GM12878 (cell line): ENCODE results near the gene MBOAT1. TPM values are rescaled to one million over a fixed set of nuclear protein-coding genes. Genes with fewer than 3 reads are reported as not detected.

Experiments
- ATF3 ChIP-seq: IDR thresholded peaks from 2 replicates; pipeline ENCODE4 v1.6.1; 2011; ENCODE audit warnings: low read depth, mild to moderate bottlenecking, low read length, moderate library complexity, borderline replicate concordance; ENCODE audit errors: extremely low read depth
- BHLHE40 ChIP-seq, 2 experiments: fragments of 450-650 bp in 1 of 2; IDR thresholded peaks; 2 replicates each; pipeline ENCODE4 v1.6.1; 2011 to 2017; ENCODE audit warnings: low read depth in 2 of 2, borderline replicate concordance in 1 of 2, improper control_type of control experiment in 1 of 2, low read length in 1 of 2, mild to moderate bottlenecking in 1 of 2
- CBX5 ChIP-seq: sonication (generic); IDR thresholded peaks from 2 replicates; pipeline ENCODE4 v1.6.1; 2016; ENCODE audit warnings: low read depth, moderate library complexity, mild to moderate bottlenecking, inconsistent platforms
- CREB1 ChIP-seq: IDR thresholded peaks from 2 replicates; pipeline ENCODE4 v1.6.1; 2012; ENCODE audit warnings: low read depth, mild to moderate bottlenecking, inconsistent platforms
- CREM ChIP-seq: IDR thresholded peaks from 2 replicates; pipeline ENCODE4 v1.6.1; 2014; ENCODE audit warnings: antibody characterized with exemption, low read depth
- EED ChIP-seq: sonication (generic); IDR thresholded peaks from 2 replicates; pipeline ENCODE4 v1.6.1; 2016; ENCODE audit warnings: antibody characterized with exemption, low read depth
- ETV6 ChIP-seq, 2 experiments: fragments of 450-650 bp in 1 of 2; IDR thresholded peaks in 1 of 2; conservative IDR thresholded peaks in 1 of 2; 2 replicates each; pipeline ENCODE4 v1.6.1; 2014; ENCODE audit warnings: antibody characterized with exemption in 1 of 2, borderline replicate concordance in 1 of 2, low read depth in 1 of 2, mild to moderate bottlenecking in 1 of 2, moderate library complexity in 1 of 2
- FOXK2 ChIP-seq: fragments of 450-650 bp; IDR thresholded peaks from 2 replicates; pipeline ENCODE4 v1.6.1; 2017; ENCODE audit warnings: mild to moderate bottlenecking, moderate library complexity
- IKZF2 ChIP-seq, 2 experiments: fragments of 450-650 bp; IDR thresholded peaks; 2 replicates each; pipeline ENCODE4 v1.6.1; 2017; ENCODE audit warnings: mild to moderate bottlenecking in 2 of 2, moderate library complexity in 2 of 2
- MYC ChIP-seq: IDR thresholded peaks from 2 replicates; pipeline ENCODE4 v1.6.1; 2011; ENCODE audit warnings: mild to moderate bottlenecking, low read length, moderate library complexity, inconsistent platforms; ENCODE audit not compliant: insufficient read depth, insufficient replicate concordance, insufficient read length, severe bottlenecking
- NFYB ChIP-seq: IDR thresholded peaks from 2 replicates; pipeline ENCODE4 v1.6.1; 2011; ENCODE audit warnings: low read depth, mild to moderate bottlenecking, low read length, improper control_type of control experiment, moderate library complexity; ENCODE audit not compliant: insufficient read depth
- NR2F1 ChIP-seq: fragments of 450-650 bp; conservative IDR thresholded peaks from 2 replicates; pipeline ENCODE4 v1.6.1; 2017; ENCODE audit warnings: mild to moderate bottlenecking
- PBX3 ChIP-seq: IDR thresholded peaks from 2 replicates; pipeline ENCODE4 v1.6.1; 2011; ENCODE audit warnings: mild to moderate bottlenecking, low read depth, low read length, moderate library complexity; ENCODE audit not compliant: insufficient replicate concordance
- POLR2A ChIP-seq: IDR thresholded peaks from 2 replicates; pipeline ENCODE4 v1.6.1; 2011; ENCODE audit warnings: low read depth, mild to moderate bottlenecking, low read length
- POLR2AphosphoS5 ChIP-seq: IDR thresholded peaks from 2 replicates; pipeline ENCODE4 v1.6.1; 2011; ENCODE audit warnings: mild to moderate bottlenecking, low read length, inconsistent platforms
- RB1 ChIP-seq: fragments of 450-650 bp; formaldehyde crosslinking; IDR thresholded peaks from 2 replicates; pipeline ENCODE4 v1.6.1; 2017; ENCODE audit warnings: mild to moderate bottlenecking, borderline replicate concordance
- SPI1 ChIP-seq: IDR thresholded peaks from 2 replicates; pipeline ENCODE4 v1.6.1; 2011; ENCODE audit warnings: low read depth, mild to moderate bottlenecking, low read length, moderate library complexity, borderline replicate concordance; ENCODE audit not compliant: insufficient read depth
- SRF ChIP-seq, 2 experiments: IDR thresholded peaks; 2 replicates each; pipeline ENCODE4 v1.6.1; 2011; ENCODE audit warnings: low read depth in 2 of 2, low read length in 2 of 2, mild to moderate bottlenecking in 1 of 2, moderate library complexity in 1 of 2
- STAT1 ChIP-seq: fragments of 450-650 bp; conservative IDR thresholded peaks from 2 replicates; pipeline ENCODE4 v1.6.1; 2014; ENCODE audit warnings: antibody characterized with exemption, mild to moderate bottlenecking
- STAT3 ChIP-seq: IDR thresholded peaks from 2 replicates; pipeline ENCODE4 v1.6.1; 2011; ENCODE audit warnings: low read depth, low read length, improper control_type of control experiment
- SUPT20H ChIP-seq: IDR thresholded peaks from 2 replicates; pipeline ENCODE4 v1.6.1; 2011; ENCODE audit warnings: low read depth, mild to moderate bottlenecking, low read length, moderate library complexity, borderline replicate concordance; ENCODE audit not compliant: control insufficient read depth
- SUZ12 ChIP-seq: fragments of 200-600 bp; sonication (generic); IDR thresholded peaks from one replicate; pipeline ENCODE4 v1.6.1; 2018; ENCODE audit warnings: antibody characterized with exemption, mild to moderate bottlenecking; ENCODE audit not compliant: unreplicated experiment
- ZBED1 ChIP-seq: IDR thresholded peaks from 2 replicates; pipeline ENCODE4 v1.6.1; 2016; ENCODE audit warnings: borderline replicate concordance
- ZNF217 ChIP-seq: fragments of 450-650 bp; IDR thresholded peaks from 2 replicates; pipeline ENCODE4 v1.6.1; 2017; ENCODE audit warnings: antibody characterized with exemption, mild to moderate bottlenecking
- ZNF384 ChIP-seq: IDR thresholded peaks from 2 replicates; pipeline ENCODE4 v1.6.1; 2012; ENCODE audit warnings: low read depth, mild to moderate bottlenecking, low read length, improper control_type of control experiment, borderline replicate concordance
- polyA plus RNA-seq, 11 experiments: library from polyadenylated mRNA; depleted of rRNA in 4 of 11; unstranded in 6 of 11; stranded (reverse) in 5 of 11; fragments of >200 nt; fragmentation: Nextera tagmentation in 4 of 11; fragmentation: Illumina TruSeq in 1 of 11; extraction: Ambion mirVana in 4 of 11; extraction: Trizol in 1 of 11; gene quantifications; 1 replicate in 1 of 11; 2 replicates in 10 of 11; pipeline versions ENCODE4 v1.2.1 to v1.2.3, GENCODE V29; 2011 to 2016; ENCODE audit warnings: inconsistent platforms in 2 of 11, missing spikeins in 2 of 11, low read depth in 1 of 11
- total RNA-seq, 4 experiments: library from RNA; depleted of rRNA in 3 of 4; stranded (reverse); fragments of >200 nt in 3 of 4; fragmentation: Illumina TruSeq in 1 of 4; extraction: Trizol in 1 of 4; gene quantifications; 2 replicates each; pipeline versions ENCODE4 v1.2.1 to v1.2.3, GENCODE V29; 2013 to 2021

The MBOAT1 gene
- total and polyA plus RNA-seq, 10 of the 15 experiments (the other 5 are each of a cell fraction or from before 2014, with no cell fraction given), result 0.39 to 21.0 (median 11.6) TPM

GRCh38 chr6:20212392-20213111, at the start of gene MBOAT1 (continued):
- TF ChIP-seq ETV6 (conservative IDR thresholded peaks at IDR 0.05 in 1 of 2, IDR thresholded peaks at IDR 0.05 in 1 of 2; ENCODE audit: borderline replicate concordance in 1 of 2, low read depth in 1 of 2), result 0 out of 4 replicates have a peak, but pooled peaks of 1 of the 2 experiments have one; percentile 36
- TF ChIP-seq RB1, result peak; percentile 79; the same call in 1 of the 2 replicates
- peak; percentile 13; the same call in 1 of the 2 replicates for TF ChIP-seq SPI1
- 0 out of 4 replicates have a peak, but pooled peaks of 1 of the 2 experiments have one; percentile 8 for TF ChIP-seq IKZF2 (IDR thresholded peaks at IDR 0.05)
- 0 out of 4 replicates have a peak, but pooled peaks of 1 of the 2 experiments have one; percentile 9 for TF ChIP-seq SRF (IDR thresholded peaks at IDR 0.05; ENCODE audit: low read depth in 2 of 2, low read length in 2 of 2)
- peak; percentile 33; the same call in 1 of the 2 replicates for TF ChIP-seq EED
- TF ChIP-seq POLR2AphosphoS5, result peak; percentile 70
- peak; percentile 8 for TF ChIP-seq MYC
- TF ChIP-seq CREM, result 0 out of 2 replicates have a peak, but pooled peaks have one; percentile 44
- no peak for TF ChIP-seq STAT1
- TF ChIP-seq NFYB, result peak; percentile 78; the same call in 1 of the 2 replicates
- no peak for TF ChIP-seq FOXK2
- TF ChIP-seq SUZ12, result no peak
- no peak for TF ChIP-seq ATF3
- no peak for TF ChIP-seq PBX3
- TF ChIP-seq NR2F1, result 0 out of 2 replicates have a peak, but pooled peaks have one; percentile 19
- no peak for TF ChIP-seq STAT3
- 0 out of 2 replicates have a peak, but pooled peaks have one; percentile 3 for TF ChIP-seq CBX5
- no peak for TF ChIP-seq ZNF384
- no peak for TF ChIP-seq ZNF217
- TF ChIP-seq POLR2A, result peak; percentile 86
- TF ChIP-seq SUPT20H, result no peak
- 0 out of 2 replicates have a peak, but pooled peaks have one; percentile 18 for TF ChIP-seq CREB1
- TF ChIP-seq BHLHE40 (IDR thresholded peaks at IDR 0.05; ENCODE audit: borderline replicate concordance in 1 of 2, low read depth in 2 of 2, low read length in 1 of 2), result no peak
- no peak; the same call in 1 of the 2 replicates for TF ChIP-seq ZBED1
